GM23338 (cell line): ENCODE results near the gene TMPRSS15. TPM values are rescaled to one million over a fixed set of nuclear protein-coding genes. Genes with fewer than 3 reads are reported as not detected.

Experiments
- ATAC-seq: fragments of 200-7000 bp; cut with Tn5 transposase; 3 replicates; pipeline ENCODE4 v1.9.1; 2020
- DNase-seq: peaks from one replicate; pipeline ENCODE4 v3.0.0-alpha.2; 2015; ENCODE audit warnings: low spot score
- H2AFZ ChIP-seq: fragments of 200-600 bp; sonication (generic); 2 replicates; pipeline ENCODE4 v1.8.0; 2016; ENCODE audit warnings: antibody characterized with exemption, mild to moderate bottlenecking, moderate library complexity
- H3F3A ChIP-seq: fragments of 200-600 bp; sonication (generic); replicated peaks from 2 replicates; pipeline ENCODE4 v1.8.0; 2017; ENCODE audit warnings: antibody characterized with exemption, mixed run types, low read depth
- H3K27ac ChIP-seq: fragments of 200-600 bp; sonication (generic); 2 replicates; pipeline ENCODE4 v1.6.1; 2016; ENCODE audit warnings: low read depth
- H3K27me3 ChIP-seq: fragments of 200-600 bp; sonication (generic); 2 replicates; pipeline ENCODE4 v1.8.0; 2016; ENCODE audit warnings: mild to moderate bottlenecking, mixed run types, moderate library complexity; ENCODE audit not compliant: insufficient read depth
- H3K36me3 ChIP-seq: fragments of 200-600 bp; sonication (generic); 2 replicates; pipeline ENCODE4 v1.8.0; 2016; ENCODE audit warnings: mild to moderate bottlenecking; ENCODE audit not compliant: insufficient read depth
- H3K4me1 ChIP-seq: fragments of 200-600 bp; sonication (generic); 2 replicates; pipeline ENCODE4 v1.8.0; 2016; ENCODE audit warnings: mild to moderate bottlenecking, moderate library complexity; ENCODE audit not compliant: insufficient read depth
- H3K4me2 ChIP-seq: fragments of 200-600 bp; sonication (generic); 2 replicates; pipeline ENCODE4 v1.7.1; 2017; ENCODE audit warnings: mixed run types
- H3K4me3 ChIP-seq: fragments of 200-600 bp; sonication (generic); 2 replicates; pipeline ENCODE4 v1.6.1; 2016; ENCODE audit warnings: mixed run types
- H3K79me2 ChIP-seq: fragments of 200-600 bp; sonication (generic); replicated peaks from 2 replicates; pipeline ENCODE4 v1.8.0; 2017; ENCODE audit warnings: mild to moderate bottlenecking; ENCODE audit not compliant: insufficient read depth
- H3K9me2 ChIP-seq: fragments of 200-600 bp; sonication (generic); 2 replicates; pipeline ENCODE4 v1.8.0; 2017; ENCODE audit not compliant: insufficient read depth
- H4K20me1 ChIP-seq: fragments of 200-600 bp; sonication (generic); replicated peaks from 2 replicates; pipeline ENCODE4 v1.8.0; 2017; ENCODE audit warnings: mild to moderate bottlenecking; ENCODE audit not compliant: insufficient read depth
- H3K27ac Mint-ChIP-seq: 2 replicates; pipeline ENCODE4 v1.8.0; 2020; ENCODE audit warnings: inconsistent platforms, mild to moderate bottlenecking, moderate library complexity, mixed read lengths
- H3K27me3 Mint-ChIP-seq: 3 replicates; pipeline ENCODE4 v1.8.0; 2022; ENCODE audit warnings: low read depth, mild to moderate bottlenecking, moderate library complexity, mixed read lengths, inconsistent platforms; ENCODE audit not compliant: insufficient read depth, poor library complexity
- H3K36me3 Mint-ChIP-seq: 3 replicates; pipeline ENCODE4 v1.8.0; 2021; ENCODE audit warnings: low read depth, mild to moderate bottlenecking, inconsistent platforms, moderate library complexity, mixed read lengths
- H3K4me1 Mint-ChIP-seq: 3 replicates; pipeline ENCODE4 v1.8.0; 2020; ENCODE audit warnings: mild to moderate bottlenecking, inconsistent platforms, mixed read lengths
- H3K4me3 Mint-ChIP-seq: 3 replicates; pipeline ENCODE4 v1.8.0; 2021; ENCODE audit warnings: moderate library complexity, mild to moderate bottlenecking, inconsistent platforms, mixed read lengths
- H3K9me3 Mint-ChIP-seq: 3 replicates; pipeline ENCODE4 v1.8.0; 2020; ENCODE audit warnings: moderate library complexity, mild to moderate bottlenecking, inconsistent platforms, mixed read lengths
- CTCF ChIP-seq, 2 experiments: fragments of 200-600 bp in 1 of 2; sonication (generic) in 1 of 2; conservative IDR thresholded peaks; 2 replicates each; pipeline versions ENCODE4 v1.5.1 to v1.6.1; 2016 to 2017; ENCODE audit warnings: antibody characterized with exemption in 2 of 2, low read depth in 2 of 2, mild to moderate bottlenecking in 2 of 2, moderate library complexity in 1 of 2
- ETS1 ChIP-seq: IDR thresholded peaks from 2 replicates; pipeline ENCODE4 v1.6.1; 2016; ENCODE audit warnings: antibody characterized with exemption
- EZH2 ChIP-seq: fragments of 200-600 bp; sonication (generic); IDR thresholded peaks from one replicate; pipeline ENCODE4 v1.8.0; 2017; ENCODE audit warnings: antibody characterized with exemption, mild to moderate bottlenecking, low read depth; ENCODE audit not compliant: unreplicated experiment
- EZH2phosphoT487 ChIP-seq: fragments of 200-600 bp; sonication (generic); IDR thresholded peaks from one replicate; pipeline ENCODE4 v1.8.1; 2018; ENCODE audit warnings: antibody characterized with exemption; ENCODE audit not compliant: unreplicated experiment
- JUNB ChIP-seq: IDR thresholded peaks from one replicate; pipeline ENCODE4 v1.6.1; 2016; ENCODE audit warnings: antibody characterized with exemption; ENCODE audit not compliant: unreplicated experiment
- NANOG ChIP-seq: IDR thresholded peaks from 2 replicates; pipeline ENCODE4 v1.6.1; 2016; ENCODE audit warnings: antibody characterized with exemption, borderline replicate concordance
- POLR2AphosphoS5 ChIP-seq: IDR thresholded peaks from 2 replicates; pipeline ENCODE4 v1.6.1; 2016; ENCODE audit warnings: antibody characterized with exemption, low read depth
- REST ChIP-seq: IDR thresholded peaks from one replicate; pipeline ENCODE4 v1.6.1; 2018; ENCODE audit warnings: antibody characterized with exemption; ENCODE audit not compliant: unreplicated experiment
- STAT1 ChIP-seq: IDR thresholded peaks from one replicate; pipeline ENCODE4 v1.6.1; 2016; ENCODE audit warnings: antibody characterized with exemption; ENCODE audit not compliant: unreplicated experiment
- ZNF331 ChIP-seq: fragments of 250-450 bp; sonication (Bioruptor Pico); IDR thresholded peaks from 2 replicates; pipeline ENCODE4 v1.5.0; 2020; ENCODE audit warnings: low read depth, mild to moderate bottlenecking, moderate library complexity
- ZNF462 ChIP-seq: fragments of 250-450 bp; sonication (Bioruptor Pico); IDR thresholded peaks from 2 replicates; pipeline ENCODE4 v1.5.0; 2020; ENCODE audit warnings: mild to moderate bottlenecking, moderate library complexity
- polyA plus RNA-seq: library from polyadenylated mRNA; unstranded; fragments of >200 nt; fragmentation: Nextera tagmentation; extraction: Ambion mirVana; gene quantifications from 2 replicates; pipeline ENCODE4 v1.2.1, GENCODE V29; 2016
- total RNA-seq: library from RNA; depleted of rRNA; stranded (reverse); fragments of >200 nt; shearing (Covaris generic); gene quantifications from 2 replicates; pipeline ENCODE4 v1.2.3, GENCODE V29; 2014

Gene TMPRSS15
- total and polyA plus RNA-seq, 2 experiments from 2014 or later: not detected

- TF ChIP-seq ZNF462 (CRISPR knock-in tag): no peak
- TF ChIP-seq REST: no peak
These were observed 137.6 kb downstream of the TMPRSS15 start (continued) for GRCh38 chr21:18265944-18266343.

GRCh38 chr21:18253799-18254198 lies 149.8 kb downstream of the TMPRSS15 start:
- no peak overlapping the region for H2AFZ ChIP-seq
- no peaks in the 10 kb centered on the region for H3K9me3 Mint-ChIP-seq
- TF ChIP-seq NANOG (no peak), EZH2 (no peak), ZNF331 (no peak), EZH2phosphoT487 (no peak), ETS1 (no peak), JUNB (no peak), CTCF (conservative IDR thresholded peaks at IDR 0.05; ENCODE audit: low read depth in 2 of 2) (no peak), STAT1 (no peak), POLR2AphosphoS5 (no peak)

More at GRCh38 chr21:18253799-18254198, 149.8 kb downstream of the TMPRSS15 start:
- Histone ChIP-seq H4K20me1 (no peaks in the 10 kb centered on the region), H3K4me3 (no peak overlapping the region), H3K4me1 (no peaks in the 10 kb centered on the region), H3K9me2 (no peaks in the 10 kb centered on the region), H3K79me2 (no peaks in the 10 kb centered on the region), H3K27me3 (no peaks in the 10 kb centered on the region), H3K27ac (no peak overlapping the region), H3K4me2 (no peak overlapping the region), H3K36me3 (no peaks in the 10 kb centered on the region), H3F3A (no peaks in the 10 kb centered on the region)
- Mint-ChIP-seq H3K36me3 (no peaks in the 10 kb centered on the region), H3K4me3 (no peak overlapping the region), H3K27me3 (no peaks in the 10 kb centered on the region), H3K27ac (no peak overlapping the region), H3K4me1 (no peaks in the 10 kb centered on the region)
- ATAC-seq (no peak), DNase-seq (no peak)
